ENCODE data around the gene CUEDC1. TPM values are rescaled to one million over a fixed set of nuclear protein-coding genes. Genes with fewer than 3 reads are reported as not detected.
A peak's percentile ranks its signal among the peaks of the same experiment; 100 is the strongest.

CUEDC1 gene
- total RNA-seq, 2 donors from 2014 or later = 0.15 to 0.56 TPM

GRCh38 chr17:57881783-57882351, 73.3 kb downstream of the CUEDC1 start:
- H3K4me3 Mint-ChIP-seq = no peak overlapping the region

GRCh38 chr17:57881143-57881542, 74.1 kb downstream of the CUEDC1 start:
- no peak for ATAC-seq (replicated peaks)
- H3K4me3 Mint-ChIP-seq = no peak overlapping the region
- H3K4me1 Mint-ChIP-seq = peaks cover 16% of the 10 kb centered on the region
- H3K27me3 Mint-ChIP-seq = peaks cover 4% of the 10 kb centered on the region
- H3K36me3 Mint-ChIP-seq (ENCODE audit: low read depth) = no peaks in the 10 kb centered on the region
- H3K27ac Mint-ChIP-seq = no peak overlapping the region
- no peaks in the 10 kb centered on the region for H3K9me3 Mint-ChIP-seq

More at GRCh38 chr17:57881783-57882351, 73.3 kb downstream of the CUEDC1 start:
- Mint-ChIP-seq H3K9me3 (no peaks in the 10 kb centered on the region), H3K27me3 (no peaks in the 10 kb centered on the region), H3K36me3 (ENCODE audit: low read depth) (no peaks in the 10 kb centered on the region), H3K4me1 (peaks cover 16% of the 10 kb centered on the region), H3K27ac (no peak overlapping the region)
- no peak for ATAC-seq (replicated peaks)

- H3K9me3 Mint-ChIP-seq = no peaks in the 10 kb centered on the region
- H3K36me3 Mint-ChIP-seq (ENCODE audit: low read depth) = no peaks in the 10 kb centered on the region
- peaks cover 8% of the 10 kb centered on the region for H3K27me3 Mint-ChIP-seq
- H3K27ac Mint-ChIP-seq = peak overlapping the region; percentile 33
- peak overlapping the region; percentile 51 for H3K4me3 Mint-ChIP-seq
- peak; percentile 89 for ATAC-seq (replicated peaks)
- peaks cover 16% of the 10 kb centered on the region for H3K4me1 Mint-ChIP-seq
These were observed 75.1 kb downstream of the CUEDC1 start for GRCh38 chr17:57880086-57880456.

GRCh38 chr17:57879437-57880085, 75.7 kb downstream of the CUEDC1 start:
- peak overlapping the region; percentile 51 for H3K4me3 Mint-ChIP-seq
- no peaks in the 10 kb centered on the region for H3K9me3 Mint-ChIP-seq
- ATAC-seq (replicated peaks) = no peak
- H3K4me1 Mint-ChIP-seq = peaks cover 16% of the 10 kb centered on the region
- no peaks in the 10 kb centered on the region for H3K36me3 Mint-ChIP-seq (ENCODE audit: low read depth)
- H3K27me3 Mint-ChIP-seq = peaks cover 8% of the 10 kb centered on the region
- peak overlapping the region; percentile 33 for H3K27ac Mint-ChIP-seq

- H3K27me3 Mint-ChIP-seq = peaks cover 14% of the 10 kb centered on the region
- H3K4me1 Mint-ChIP-seq = peaks cover 19% of the 10 kb centered on the region
- H3K36me3 Mint-ChIP-seq (ENCODE audit: low read depth) = no peaks in the 10 kb centered on the region
- H3K27ac Mint-ChIP-seq = no peak overlapping the region
- no peaks in the 10 kb centered on the region for H3K9me3 Mint-ChIP-seq
- no peak overlapping the region for H3K4me3 Mint-ChIP-seq
- ATAC-seq (replicated peaks) = peak; percentile 58
These were observed 77.3 kb downstream of the CUEDC1 start for GRCh38 chr17:57877803-57878377.

- Mint-ChIP-seq H3K27me3 (peaks cover 18% of the 10 kb centered on the region), H3K4me3 (no peak overlapping the region), H3K9me3 (no peaks in the 10 kb centered on the region), H3K4me1 (peaks cover 19% of the 10 kb centered on the region), H3K36me3 (ENCODE audit: low read depth) (no peaks in the 10 kb centered on the region), H3K27ac (no peak overlapping the region)
- ATAC-seq (replicated peaks) = no peak
These were observed 78.4 kb downstream of the CUEDC1 start for GRCh38 chr17:57876866-57877237.

- Mint-ChIP-seq H3K4me1 (peaks cover 19% of the 10 kb centered on the region), H3K9me3 (no peaks in the 10 kb centered on the region), H3K27ac (no peak overlapping the region), H3K27me3 (peaks cover 19% of the 10 kb centered on the region), H3K4me3 (no peak overlapping the region), H3K36me3 (ENCODE audit: low read depth) (no peaks in the 10 kb centered on the region)
- ATAC-seq (replicated peaks) = no peak
These were observed 79.0 kb downstream of the CUEDC1 start for GRCh38 chr17:57876023-57876865.

- no peaks in the 10 kb centered on the region for H3K36me3 Mint-ChIP-seq (ENCODE audit: low read depth)
- H3K27ac Mint-ChIP-seq = no peak overlapping the region
- no peak for ATAC-seq (replicated peaks)
- no peak overlapping the region for H3K4me3 Mint-ChIP-seq
- no peaks in the 10 kb centered on the region for H3K9me3 Mint-ChIP-seq
- H3K27me3 Mint-ChIP-seq = peaks cover 19% of the 10 kb centered on the region
- H3K4me1 Mint-ChIP-seq = peaks cover 19% of the 10 kb centered on the region
These were observed 79.8 kb downstream of the CUEDC1 start for GRCh38 chr17:57875290-57876022.

GRCh38 chr17:57874434-57875289, 80.5 kb downstream of the CUEDC1 start:
- H3K4me3 Mint-ChIP-seq = peak overlapping the region; percentile 32
- peaks cover 14% of the 10 kb centered on the region for H3K4me1 Mint-ChIP-seq
- peaks cover 23% of the 10 kb centered on the region for H3K27me3 Mint-ChIP-seq
- H3K9me3 Mint-ChIP-seq = no peaks in the 10 kb centered on the region
- no peaks in the 10 kb centered on the region for H3K36me3 Mint-ChIP-seq (ENCODE audit: low read depth)
- peak; percentile 42 for ATAC-seq (replicated peaks)
- H3K27ac Mint-ChIP-seq = no peak overlapping the region

GRCh38 chr17:57874058-57874419, 81.2 kb downstream of the CUEDC1 start:
- H3K9me3 Mint-ChIP-seq = no peaks in the 10 kb centered on the region
- ATAC-seq (replicated peaks) = no peak
- peaks cover 9% of the 10 kb centered on the region for H3K4me1 Mint-ChIP-seq
- no peak overlapping the region for H3K27ac Mint-ChIP-seq
- H3K27me3 Mint-ChIP-seq = peaks cover 23% of the 10 kb centered on the region
- peak overlapping the region; percentile 32 for H3K4me3 Mint-ChIP-seq
- H3K36me3 Mint-ChIP-seq (ENCODE audit: low read depth) = no peaks in the 10 kb centered on the region

- Mint-ChIP-seq H3K4me1 (peaks cover 9% of the 10 kb centered on the region), H3K4me3 (peak overlapping the region; percentile 32), H3K27ac (no peak overlapping the region), H3K27me3 (peaks cover 23% of the 10 kb centered on the region), H3K36me3 (ENCODE audit: low read depth) (no peaks in the 10 kb centered on the region), H3K9me3 (no peaks in the 10 kb centered on the region)
- no peak for ATAC-seq (replicated peaks)
These were observed 81.8 kb downstream of the CUEDC1 start for GRCh38 chr17:57873261-57874057.

- H3K27ac Mint-ChIP-seq = no peak overlapping the region
- no peak for ATAC-seq (replicated peaks)
- H3K4me3 Mint-ChIP-seq = no peak overlapping the region
- peaks cover 23% of the 10 kb centered on the region for H3K27me3 Mint-ChIP-seq
- no peaks in the 10 kb centered on the region for H3K36me3 Mint-ChIP-seq (ENCODE audit: low read depth)
- peaks cover 8% of the 10 kb centered on the region for H3K4me1 Mint-ChIP-seq
- H3K9me3 Mint-ChIP-seq = no peaks in the 10 kb centered on the region
These were observed 82.7 kb downstream of the CUEDC1 start for GRCh38 chr17:57872536-57872935.

- ATAC-seq (replicated peaks) = no peak
- Mint-ChIP-seq H3K27me3 (peaks cover 23% of the 10 kb centered on the region), H3K27ac (no peak overlapping the region), H3K36me3 (ENCODE audit: low read depth) (no peaks in the 10 kb centered on the region), H3K4me1 (peaks cover 10% of the 10 kb centered on the region), H3K4me3 (no peak overlapping the region), H3K9me3 (no peaks in the 10 kb centered on the region)
These were observed 83.3 kb downstream of the CUEDC1 start for GRCh38 chr17:57871863-57872262.
